Measurements from ENCODE around the gene TNFSF18. TPM values are rescaled to one million over a fixed set of nuclear protein-coding genes. Genes with fewer than 3 reads are reported as not detected.

The TNFSF18 gene
- total RNA-seq, 4 donors from 2014 or later = 0.17 to 0.93 (median 0.23) TPM; not detected in 1

DNA sequence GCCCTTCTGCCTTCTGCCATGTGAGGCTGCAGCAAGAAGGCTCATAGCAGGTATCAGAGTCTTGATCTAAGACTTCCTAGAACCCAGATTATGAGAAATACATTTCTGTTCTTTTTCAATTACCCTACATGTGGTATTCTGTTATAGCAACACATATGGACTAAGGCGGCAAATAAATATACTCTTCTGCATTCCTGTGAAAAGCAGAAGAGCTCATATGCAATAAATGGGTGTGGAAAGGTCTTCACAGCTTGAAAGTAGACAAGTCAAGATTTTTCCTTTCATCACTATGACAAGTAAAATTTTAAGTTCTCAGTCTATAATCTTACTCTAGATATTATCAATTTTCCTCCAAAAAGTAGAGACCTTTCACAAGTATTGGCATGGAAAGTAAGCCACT, 36.6 kb downstream of the TNFSF18 start:
- H3K27me3 ChIP-seq = no peaks in the 10 kb centered on the region
- peaks cover 0 to 6% (median 2%) of the 10 kb centered on the region in 3 donors for H3K4me1 ChIP-seq
- ATAC-seq = no peak
- no peak for TF ChIP-seq EP300 (IDR thresholded peaks at IDR 0.05)
- TF ChIP-seq, protein P1, sequence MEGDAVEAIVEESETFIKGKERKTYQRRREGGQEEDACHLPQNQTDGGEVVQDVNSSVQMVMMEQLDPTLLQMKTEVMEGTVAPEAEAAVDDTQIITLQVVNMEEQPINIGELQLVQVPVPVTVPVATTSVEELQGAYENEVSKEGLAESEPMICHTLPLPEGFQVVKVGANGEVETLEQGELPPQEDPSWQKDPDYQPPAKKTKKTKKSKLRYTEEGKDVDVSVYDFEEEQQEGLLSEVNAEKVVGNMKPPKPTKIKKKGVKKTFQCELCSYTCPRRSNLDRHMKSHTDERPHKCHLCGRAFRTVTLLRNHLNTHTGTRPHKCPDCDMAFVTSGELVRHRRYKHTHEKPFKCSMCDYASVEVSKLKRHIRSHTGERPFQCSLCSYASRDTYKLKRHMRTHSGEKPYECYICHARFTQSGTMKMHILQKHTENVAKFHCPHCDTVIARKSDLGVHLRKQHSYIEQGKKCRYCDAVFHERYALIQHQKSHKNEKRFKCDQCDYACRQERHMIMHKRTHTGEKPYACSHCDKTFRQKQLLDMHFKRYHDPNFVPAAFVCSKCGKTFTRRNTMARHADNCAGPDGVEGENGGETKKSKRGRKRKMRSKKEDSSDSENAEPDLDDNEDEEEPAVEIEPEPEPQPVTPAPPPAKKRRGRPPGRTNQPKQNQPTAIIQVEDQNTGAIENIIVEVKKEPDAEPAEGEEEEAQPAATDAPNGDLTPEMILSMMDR (IDR thresholded peaks at IDR 0.05) = no peak
- TF ChIP-seq POLR2AphosphoS5 (IDR thresholded peaks at IDR 0.05) = no peak
- TF ChIP-seq POLR2A (IDR thresholded peaks at IDR 0.05) = no peak
- no peaks in the 10 kb centered on the region for H3K36me3 ChIP-seq
- no peaks in the 10 kb centered on the region for H3K9me3 ChIP-seq
- no peak overlapping the region for H3K27ac ChIP-seq
- 80 to 100% methylated on average over 1 of the region's 1 CpG for WGBS, 2 donors (ENCODE audit: low coverage in 1 of 2)
- H3K4me3 ChIP-seq = no peak overlapping the region

DNA sequence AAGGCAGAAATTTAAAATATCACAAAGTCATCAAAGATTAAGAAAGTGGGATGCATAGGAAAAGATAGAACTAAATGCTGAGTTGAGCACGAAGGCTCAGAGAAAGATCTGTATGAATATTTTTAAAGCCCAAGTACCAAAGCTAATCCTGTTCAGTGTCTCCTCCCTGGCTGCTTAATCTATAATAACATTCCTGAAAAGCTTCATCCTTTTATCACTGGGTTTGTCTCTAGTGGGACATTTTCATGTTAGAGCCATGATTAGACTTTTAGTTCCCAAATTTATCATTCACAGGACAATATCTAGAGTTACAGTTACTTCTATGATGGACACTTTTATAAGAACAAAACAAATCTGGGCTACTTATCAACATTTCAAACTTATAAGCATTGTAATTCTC, 38.6 kb downstream of the TNFSF18 start:
- no peak for ATAC-seq
- no peaks in the 10 kb centered on the region for H3K27me3 ChIP-seq
- H3K36me3 ChIP-seq = no peaks in the 10 kb centered on the region
- H3K4me3 ChIP-seq = no peak overlapping the region
- 100% methylated on average over 1 of the region's 1 CpG for WGBS, 2 donors (ENCODE audit: low coverage in 1 of 2)
- TF ChIP-seq, protein P1 (IDR thresholded peaks at IDR 0.05) = no peak
- TF ChIP-seq POLR2AphosphoS5 (IDR thresholded peaks at IDR 0.05) (no peak), EP300 (IDR thresholded peaks at IDR 0.05) (no peak), POLR2A (IDR thresholded peaks at IDR 0.05) (no peak)
- H3K27ac ChIP-seq = no peak overlapping the region
- H3K4me1 ChIP-seq = peaks cover 0 to 8% (median 2%) of the 10 kb centered on the region in 3 donors
- H3K9me3 ChIP-seq = no peaks in the 10 kb centered on the region

DNA sequence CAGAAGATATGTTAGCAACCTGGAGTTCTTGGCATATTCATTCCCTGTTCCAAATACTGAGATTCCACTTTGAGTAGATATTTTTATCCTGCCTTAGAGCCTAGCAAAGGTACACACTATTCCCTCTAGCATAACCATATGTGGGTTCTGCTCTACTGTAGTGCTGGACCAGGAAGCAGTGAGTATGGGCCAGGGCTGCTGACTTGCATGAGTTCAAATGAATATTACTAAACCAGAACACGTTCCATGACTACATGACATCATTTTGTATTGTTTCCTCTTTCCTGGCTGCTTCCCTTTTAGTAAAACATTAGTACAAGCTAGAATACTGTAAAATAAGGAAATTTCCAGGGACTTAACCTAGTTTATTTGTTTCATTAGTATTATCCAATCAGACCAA, 41.1 kb downstream of the TNFSF18 start:
- 7 to 25% methylated on average over 1 of the region's 1 CpG for WGBS, 2 donors (ENCODE audit: low coverage in 1 of 2)
- no peaks in the 10 kb centered on the region for H3K36me3 ChIP-seq
- TF ChIP-seq POLR2AphosphoS5 (IDR thresholded peaks at IDR 0.05) (no peak), POLR2A (IDR thresholded peaks at IDR 0.05) (no peak), EP300 (IDR thresholded peaks at IDR 0.05) (no peak)
- TF ChIP-seq, protein P1 (IDR thresholded peaks at IDR 0.05) = no peak
- peak overlapping the region in 2 of 4 donors; percentile 50 to 61 for H3K27ac ChIP-seq
- peak; percentile 80 for ATAC-seq
- peaks cover 0 to 8% (median 2%) of the 10 kb centered on the region in 3 donors for H3K4me1 ChIP-seq
- no peaks in the 10 kb centered on the region for H3K9me3 ChIP-seq
- H3K27me3 ChIP-seq = no peaks in the 10 kb centered on the region
- no peak overlapping the region for H3K4me3 ChIP-seq

- H3K9me3 ChIP-seq = peaks cover 0 to under 1% (median 0%) of the 10 kb centered on the region in 3 donors
- no peak for ATAC-seq
- no peak overlapping the region for H3K4me3 ChIP-seq
- TF ChIP-seq POLR2A (IDR thresholded peaks at IDR 0.05) (no peak), POLR2AphosphoS5 (IDR thresholded peaks at IDR 0.05) (no peak), EP300 (IDR thresholded peaks at IDR 0.05) (no peak)
- TF ChIP-seq, protein P1 (IDR thresholded peaks at IDR 0.05) = no peak
- no peaks in the 10 kb centered on the region for H3K27me3 ChIP-seq
- no peak overlapping the region for H3K27ac ChIP-seq
- no peaks in the 10 kb centered on the region for H3K36me3 ChIP-seq
- 25 to 53% methylated on average over 1 to 2 of the region's 2 CpGs for WGBS, 2 donors (ENCODE audit: low coverage in 1 of 2)
- peaks cover 0 to 8% (median 2%) of the 10 kb centered on the region in 3 donors for H3K4me1 ChIP-seq
These were observed 45.4 kb downstream of the TNFSF18 start for GRCh38 chr1:173005196-173005864.
